PC-9 (cell line): ENCODE data around the gene SPDYE1. TPM values are rescaled to one million over a fixed set of nuclear protein-coding genes. Genes with fewer than 3 reads are reported as not detected.

Experiments used
- BruUV-seq: library from RNA; stranded (reverse); fragments of 400-500 nt; replicated peaks from 2 replicates; lab custom pipeline; 2021; lab: Mats Ljungman, UMichigan
- CTCF ChIA-PET: fragments of 300-600 bp; sonication (Branson Sonifier 250); formaldehyde crosslinking; loops from one replicate; lab custom pipeline; 2022; ENCODE audit warnings: antibody characterized with exemption; lab: Charles Lee
- POLR2A ChIA-PET: fragments of 300-600 bp; sonication (Branson Sonifier 250); formaldehyde crosslinking; loops from one replicate; lab custom pipeline; 2022; ENCODE audit warnings: antibody characterized with exemption; ENCODE audit not compliant: unreplicated experiment; lab: Charles Lee
- DNase-seq, 2 experiments: peaks; one replicate each; pipeline versions ENCODE4 v3.0.0 to v3.0.0-alpha.2; 2015 to 2022; ENCODE audit warnings: mixed read lengths in 1 of 2
- H2AFZ ChIP-seq: fragments of 200-600 bp; sonication (generic); 2 replicates; pipeline ENCODE4 v1.8.1; 2017; ENCODE audit warnings: antibody characterized with exemption
- H3F3A ChIP-seq: fragments of 200-600 bp; sonication (generic); 2 replicates; pipeline ENCODE4 v1.8.1; 2017; ENCODE audit warnings: antibody characterized with exemption, mild to moderate bottlenecking, low read depth; ENCODE audit not compliant: insufficient read depth
- H3K27ac ChIP-seq: fragments of 200-600 bp; sonication (generic); 2 replicates; pipeline ENCODE4 v1.6.1; 2016; ENCODE audit warnings: mixed run types
- H3K27me3 ChIP-seq: fragments of 200-600 bp; sonication (generic); 2 replicates; pipeline ENCODE4 v1.6.1; 2016; ENCODE audit warnings: low read depth, mixed run types; ENCODE audit not compliant: insufficient read depth
- H3K36me3 ChIP-seq: fragments of 200-600 bp; sonication (generic); 2 replicates; pipeline ENCODE4 v1.6.1; 2016; ENCODE audit warnings: low read depth, mixed run types
- H3K4me1 ChIP-seq: fragments of 200-600 bp; sonication (generic); replicated peaks from 2 replicates; pipeline ENCODE4 v1.6.1; 2016; ENCODE audit warnings: mixed run types; ENCODE audit not compliant: insufficient read depth
- H3K4me2 ChIP-seq: fragments of 200-600 bp; sonication (generic); 2 replicates; pipeline ENCODE4 v1.6.1; 2017; ENCODE audit warnings: mixed run types
- H3K4me3 ChIP-seq: fragments of 200-600 bp; sonication (generic); 2 replicates; pipeline ENCODE4 v1.6.1; 2016; ENCODE audit warnings: mixed run types
- H3K79me2 ChIP-seq: fragments of 200-600 bp; sonication (generic); 2 replicates; pipeline ENCODE4 v1.6.1; 2017; ENCODE audit warnings: low read depth, mixed run types
- H3K9me2 ChIP-seq: fragments of 200-600 bp; sonication (generic); 2 replicates; pipeline ENCODE4 v1.8.1; 2017; ENCODE audit warnings: mild to moderate bottlenecking; ENCODE audit not compliant: insufficient read depth
- H3K9me3 ChIP-seq: fragments of 200-600 bp; sonication (generic); 2 replicates; pipeline ENCODE4 v1.8.1; 2016; ENCODE audit warnings: low read depth; ENCODE audit not compliant: insufficient read depth
- H4K20me1 ChIP-seq: fragments of 200-600 bp; sonication (generic); 2 replicates; pipeline ENCODE4 v1.8.1; 2017; ENCODE audit not compliant: insufficient read depth
- EZH2 ChIP-seq: fragments of 200-600 bp; sonication (generic); IDR thresholded peaks from 2 replicates; pipeline ENCODE4 v1.8.0; 2017; ENCODE audit warnings: antibody characterized with exemption, low read depth
- intact Hi-C: fragments of 100-400 bp; cut with micrococcal nuclease; formaldehyde crosslinking; loops from one replicate; pipeline ENCODE4 v1.10.0; 2022; ENCODE audit not compliant: unreplicated experiment
- total RNA-seq: library from RNA; stranded (reverse); gene quantifications from 2 replicates; pipeline ENCODE4 v1.2.3, GENCODE V29; 2021
- TF ChIP-seq, protein P1 (sequence below): fragments of 200-600 bp; sonication (generic); conservative IDR thresholded peaks from 2 replicates; pipeline ENCODE4 v1.6.1; 2017; ENCODE audit warnings: mixed run types, antibody characterized with exemption, mild to moderate bottlenecking, moderate library complexity

SPDYE1 gene
- total RNA-seq, 1 experiment from 2014 or later: not detected

DNA sequence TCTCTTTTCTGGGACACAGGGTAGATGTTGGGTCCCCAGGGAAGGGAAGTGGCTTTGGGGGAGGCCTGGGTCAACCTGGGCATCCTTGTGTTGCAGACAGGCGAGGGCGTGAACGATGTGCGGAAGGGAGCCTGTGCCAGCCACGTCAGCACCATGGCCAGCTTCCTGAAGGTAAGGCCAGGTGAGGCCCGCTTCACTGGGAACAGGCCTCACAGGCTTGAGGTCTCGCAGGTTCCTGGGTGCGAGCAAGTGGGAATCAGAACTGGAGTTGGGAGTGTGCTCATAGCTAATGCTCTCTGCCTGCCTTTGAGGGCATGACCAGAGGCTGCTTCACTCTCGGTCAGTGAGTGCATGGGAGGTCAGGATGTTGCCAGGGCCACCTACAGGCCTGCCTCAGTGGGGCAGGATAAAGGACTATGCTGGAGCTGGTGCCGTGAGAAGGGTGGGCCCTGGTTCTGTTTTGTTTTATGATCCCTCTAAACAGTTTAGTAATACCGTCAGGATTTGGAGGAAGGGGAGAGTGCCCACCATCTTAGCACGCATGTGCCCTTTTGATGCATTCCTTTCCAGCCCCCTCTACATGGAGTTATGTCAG lies 55.2 kb downstream of the SPDYE1 start:
- no peaks in the 10 kb centered on the region for H3K27me3 ChIP-seq
- no peaks in the 10 kb centered on the region for H3K9me3 ChIP-seq
- peaks cover 23% of the 10 kb centered on the region for H4K20me1 ChIP-seq
- intact Hi-C loops: no loop called here
- peak in 1 of 2 experiments; percentile 26 for DNase-seq
- ChIA-PET POLR2A (no interaction called here), CTCF (interaction anchor here (0.6 kb wide), 1 partner anchor 29 kb away, joined by 3 read pairs; no protein-coding TSS in a partner anchor)
- no peak overlapping the region for H3K4me3 ChIP-seq
- peaks cover 15% of the 10 kb centered on the region for H3F3A ChIP-seq
- H2AFZ ChIP-seq: no peak overlapping the region
- H3K4me2 ChIP-seq: no peak overlapping the region
- peaks cover 20% of the 10 kb centered on the region; the same call in 1 of the 2 replicates for H3K36me3 ChIP-seq
- no peaks in the 10 kb centered on the region for H3K4me1 ChIP-seq
- TF ChIP-seq, protein P1, sequence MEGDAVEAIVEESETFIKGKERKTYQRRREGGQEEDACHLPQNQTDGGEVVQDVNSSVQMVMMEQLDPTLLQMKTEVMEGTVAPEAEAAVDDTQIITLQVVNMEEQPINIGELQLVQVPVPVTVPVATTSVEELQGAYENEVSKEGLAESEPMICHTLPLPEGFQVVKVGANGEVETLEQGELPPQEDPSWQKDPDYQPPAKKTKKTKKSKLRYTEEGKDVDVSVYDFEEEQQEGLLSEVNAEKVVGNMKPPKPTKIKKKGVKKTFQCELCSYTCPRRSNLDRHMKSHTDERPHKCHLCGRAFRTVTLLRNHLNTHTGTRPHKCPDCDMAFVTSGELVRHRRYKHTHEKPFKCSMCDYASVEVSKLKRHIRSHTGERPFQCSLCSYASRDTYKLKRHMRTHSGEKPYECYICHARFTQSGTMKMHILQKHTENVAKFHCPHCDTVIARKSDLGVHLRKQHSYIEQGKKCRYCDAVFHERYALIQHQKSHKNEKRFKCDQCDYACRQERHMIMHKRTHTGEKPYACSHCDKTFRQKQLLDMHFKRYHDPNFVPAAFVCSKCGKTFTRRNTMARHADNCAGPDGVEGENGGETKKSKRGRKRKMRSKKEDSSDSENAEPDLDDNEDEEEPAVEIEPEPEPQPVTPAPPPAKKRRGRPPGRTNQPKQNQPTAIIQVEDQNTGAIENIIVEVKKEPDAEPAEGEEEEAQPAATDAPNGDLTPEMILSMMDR: no peak
- no peak for TF ChIP-seq EZH2
- H3K79me2 ChIP-seq: peaks cover 11% of the 10 kb centered on the region
- no peaks in the 10 kb centered on the region for H3K9me2 ChIP-seq
- no TSS peak for BruUV-seq
- H3K27ac ChIP-seq: no peak overlapping the region

DNA sequence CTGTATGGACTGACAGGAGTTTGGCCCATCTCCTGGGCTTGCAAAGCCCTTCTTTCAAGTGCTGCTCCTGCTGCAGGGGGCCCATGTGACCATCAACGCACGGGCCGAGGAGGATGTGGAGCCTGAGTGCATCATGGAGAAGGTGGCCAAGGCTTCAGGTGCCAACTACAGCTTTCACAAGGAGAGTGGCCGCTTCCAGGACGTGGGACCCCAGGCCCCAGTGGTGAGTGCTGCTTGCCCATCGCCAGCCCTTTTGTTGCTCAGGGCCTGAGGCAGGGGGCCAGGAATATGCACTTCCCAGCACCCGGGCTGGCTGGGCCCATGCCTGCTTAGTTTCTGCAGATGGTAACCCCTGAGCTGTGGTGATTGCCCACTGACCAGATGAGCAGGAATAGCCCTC lies 59.0 kb downstream of the SPDYE1 start:
- Histone ChIP-seq H3K9me3 (no peaks in the 10 kb centered on the region), H3F3A (peaks cover 16% of the 10 kb centered on the region), H3K4me1 (no peaks in the 10 kb centered on the region), H4K20me1 (peaks cover 17% of the 10 kb centered on the region), H3K36me3 (peaks cover 20% of the 10 kb centered on the region; the same call in 1 of the 2 replicates), H3K4me3 (no peak overlapping the region), H3K27me3 (no peaks in the 10 kb centered on the region), H3K79me2 (no peaks in the 10 kb centered on the region), H3K9me2 (no peaks in the 10 kb centered on the region), H2AFZ (no peak overlapping the region), H3K4me2 (no peak overlapping the region), H3K27ac (no peak overlapping the region)
- no peak for TF ChIP-seq EZH2
- ChIA-PET CTCF (no interaction called here), POLR2A (no interaction called here)
- DNase-seq: no peak
- BruUV-seq: no TSS peak
- intact Hi-C loops: no loop called here

DNA sequence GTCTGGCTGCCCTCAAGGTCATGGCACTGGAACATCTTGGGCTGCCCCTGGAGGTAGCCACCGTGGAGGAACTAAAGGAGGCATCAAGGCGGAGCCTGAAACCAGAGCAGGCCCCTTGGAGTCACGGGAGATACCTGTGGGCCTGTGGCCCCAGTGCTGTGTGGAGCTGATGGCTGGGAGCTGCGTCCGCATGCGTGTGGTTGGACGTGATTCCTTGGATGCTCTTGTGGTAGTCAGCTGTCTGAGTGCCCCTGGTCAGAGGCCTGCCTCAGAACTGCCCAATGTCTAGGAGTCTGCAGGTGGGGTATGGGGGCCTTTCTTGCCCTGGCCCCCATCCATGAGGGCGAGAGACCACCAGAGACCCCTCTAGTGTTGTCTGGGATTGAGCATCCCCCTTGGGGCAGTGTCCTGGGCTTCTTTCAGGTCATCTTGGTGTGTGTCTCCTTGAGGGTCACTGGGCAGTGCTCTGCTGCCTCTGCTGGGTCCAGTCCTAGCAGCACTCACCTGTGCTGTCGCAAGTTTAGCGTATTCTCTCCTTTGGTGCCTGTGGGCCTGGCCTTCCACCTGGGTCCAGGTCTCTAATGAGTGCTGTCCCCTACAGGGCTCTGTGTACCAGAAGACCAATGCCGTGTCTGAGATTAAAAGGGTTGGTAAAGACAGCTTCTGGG lies 59.6 kb downstream of the SPDYE1 start:
- H3F3A ChIP-seq: peaks cover 9% of the 10 kb centered on the region
- ChIA-PET POLR2A (no interaction called here), CTCF (interaction anchor here (0.5 kb wide), 1 partner anchor 19 kb away, joined by 5 read pairs; no protein-coding TSS in a partner anchor)
- H3K4me2 ChIP-seq: no peak overlapping the region
- intact Hi-C loops: no loop called here
- no peak overlapping the region for H2AFZ ChIP-seq
- TF ChIP-seq EZH2: no peak
- TF ChIP-seq, protein P1: no peak
- BruUV-seq: no TSS peak
- no peaks in the 10 kb centered on the region for H3K4me1 ChIP-seq
- H4K20me1 ChIP-seq: peaks cover 20% of the 10 kb centered on the region
- no peak for DNase-seq
- H3K9me2 ChIP-seq: no peaks in the 10 kb centered on the region
- H3K27ac ChIP-seq: no peak overlapping the region
- H3K4me3 ChIP-seq: no peak overlapping the region
- no peaks in the 10 kb centered on the region for H3K79me2 ChIP-seq
- H3K9me3 ChIP-seq: no peaks in the 10 kb centered on the region
- no peaks in the 10 kb centered on the region for H3K27me3 ChIP-seq
- H3K36me3 ChIP-seq: peaks cover 15% of the 10 kb centered on the region; the same call in 1 of the 2 replicates
